ENCODE data around the gene POLRMT.

POLRMT gene

GRCh38 chr19:576768-577438, 56.4 kb downstream of the POLRMT start:
- TF ChIP-seq, protein P1, sequence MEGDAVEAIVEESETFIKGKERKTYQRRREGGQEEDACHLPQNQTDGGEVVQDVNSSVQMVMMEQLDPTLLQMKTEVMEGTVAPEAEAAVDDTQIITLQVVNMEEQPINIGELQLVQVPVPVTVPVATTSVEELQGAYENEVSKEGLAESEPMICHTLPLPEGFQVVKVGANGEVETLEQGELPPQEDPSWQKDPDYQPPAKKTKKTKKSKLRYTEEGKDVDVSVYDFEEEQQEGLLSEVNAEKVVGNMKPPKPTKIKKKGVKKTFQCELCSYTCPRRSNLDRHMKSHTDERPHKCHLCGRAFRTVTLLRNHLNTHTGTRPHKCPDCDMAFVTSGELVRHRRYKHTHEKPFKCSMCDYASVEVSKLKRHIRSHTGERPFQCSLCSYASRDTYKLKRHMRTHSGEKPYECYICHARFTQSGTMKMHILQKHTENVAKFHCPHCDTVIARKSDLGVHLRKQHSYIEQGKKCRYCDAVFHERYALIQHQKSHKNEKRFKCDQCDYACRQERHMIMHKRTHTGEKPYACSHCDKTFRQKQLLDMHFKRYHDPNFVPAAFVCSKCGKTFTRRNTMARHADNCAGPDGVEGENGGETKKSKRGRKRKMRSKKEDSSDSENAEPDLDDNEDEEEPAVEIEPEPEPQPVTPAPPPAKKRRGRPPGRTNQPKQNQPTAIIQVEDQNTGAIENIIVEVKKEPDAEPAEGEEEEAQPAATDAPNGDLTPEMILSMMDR (IDR thresholded peaks at IDR 0.05; ENCODE audit: low read depth, low read length, missing control alignments) = no peak
- H3K4me3 ChIP-seq (ENCODE audit: low read depth, low read length) = no peak overlapping the region
- DNase-seq (ENCODE audit: low read depth) = no peak
- in situ Hi-C loops (cut with HindIII; ENCODE audit: low sequenced_read_pairs) = no loop called here

- in situ Hi-C loops (cut with HindIII; ENCODE audit: low sequenced_read_pairs) = no loop called here
- TF ChIP-seq, protein P1 (IDR thresholded peaks at IDR 0.05; ENCODE audit: low read depth, low read length, missing control alignments) = no peak
- DNase-seq (ENCODE audit: low read depth) = no peak
- H3K4me3 ChIP-seq (ENCODE audit: low read depth, low read length) = peak overlapping the region; percentile 36
Measured at GRCh38 chr19:575527-576506, 57.5 kb downstream of the POLRMT start.

- TF ChIP-seq, protein P1 (IDR thresholded peaks at IDR 0.05; ENCODE audit: low read depth, low read length, missing control alignments) = no peak
- no peak for DNase-seq (ENCODE audit: low read depth)
Measured at GRCh38 chr19:574658-575526, 58.4 kb downstream of the POLRMT start.

DNA sequence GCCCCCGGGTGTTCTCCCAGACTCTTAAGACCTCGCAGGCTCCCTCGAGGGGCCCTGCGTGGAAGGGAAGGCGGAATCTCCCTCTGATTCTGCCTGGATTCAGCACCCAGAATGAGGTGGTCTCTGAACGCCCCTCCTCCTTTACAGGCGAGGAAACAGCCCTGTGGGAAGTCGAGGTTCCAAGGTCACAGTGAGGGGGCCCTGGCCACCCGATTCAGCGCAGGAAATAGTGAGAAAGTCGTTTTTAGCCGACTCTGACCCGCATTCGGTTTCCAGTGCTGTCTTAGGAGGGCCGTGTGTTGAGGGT, 59.9 kb downstream of the POLRMT start:
- no peak for DNase-seq (ENCODE audit: low read depth)
- H3K4me3 ChIP-seq (ENCODE audit: low read depth, low read length) = peak overlapping the region; percentile 94
- TF ChIP-seq, protein P1 (IDR thresholded peaks at IDR 0.05; ENCODE audit: low read depth, low read length, missing control alignments) = no peak
- in situ Hi-C loops (cut with HindIII; ENCODE audit: low sequenced_read_pairs) = no loop called here

More at GRCh38 chr19:574658-575526, 58.4 kb downstream of the POLRMT start:
- in situ Hi-C loops (cut with HindIII; ENCODE audit: low sequenced_read_pairs) = no loop called here
- H3K4me3 ChIP-seq (ENCODE audit: low read depth, low read length) = peak overlapping the region; percentile 36

DNA sequence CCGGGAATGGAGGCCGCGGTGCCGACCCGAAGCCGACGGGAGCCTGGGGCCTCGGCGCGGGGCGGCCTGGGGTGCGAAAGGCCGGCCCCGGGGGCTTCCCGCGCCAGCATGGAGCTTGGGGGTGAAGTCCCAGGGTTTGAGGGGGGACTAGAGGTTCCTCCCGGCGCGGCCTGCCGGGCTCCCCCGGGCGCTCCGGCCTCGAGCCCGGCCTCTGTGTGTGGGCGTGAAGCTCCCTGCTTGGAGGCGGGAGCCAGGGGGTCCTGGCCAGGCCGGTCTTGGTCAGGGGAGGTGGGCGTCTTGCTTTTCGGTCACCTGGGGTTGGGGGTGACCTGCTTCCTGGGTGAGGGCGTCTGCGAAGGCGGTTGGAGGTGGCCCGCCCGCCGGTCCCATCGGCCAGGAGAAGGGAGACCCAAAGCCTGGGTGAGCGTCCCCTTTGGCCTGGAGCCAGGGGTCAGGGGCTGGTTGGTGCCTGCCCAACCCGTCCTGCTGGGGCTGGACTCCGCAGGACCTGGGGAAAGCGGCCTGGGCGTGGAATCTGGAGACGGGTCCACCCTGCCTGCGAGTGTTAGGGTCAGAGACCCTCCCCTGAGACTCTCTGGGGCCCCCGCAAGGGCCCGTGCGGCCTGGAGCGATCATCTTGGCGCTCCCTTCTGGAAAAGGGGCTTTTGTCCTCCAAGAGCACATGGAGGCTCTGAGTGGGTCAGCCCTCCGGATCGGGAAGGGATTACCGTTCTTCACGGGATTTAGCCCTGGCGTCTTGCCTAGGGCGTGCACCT, 60.4 kb downstream of the POLRMT start:
- H3K4me3 ChIP-seq (ENCODE audit: low read depth, low read length) = peak overlapping the region; percentile 94
- in situ Hi-C loops (cut with HindIII; ENCODE audit: low sequenced_read_pairs) = no loop called here
- DNase-seq (ENCODE audit: low read depth) = no peak
- TF ChIP-seq, protein P1 (IDR thresholded peaks at IDR 0.05; ENCODE audit: low read depth, low read length, missing control alignments) = no peak

Data from astrocyte of the cerebellum (primary cell).